Left forelimb (tissue), 1 donor: ENCODE data around the gene LYG1.
"Not testable (repeated sequence)": the region's sequence is repeated elsewhere in the genome, so short reads cannot be mapped to it uniquely, and the experiment has no call there.

Experiments used
- DNase-seq: peaks from one replicate; pipeline ENCODE4 v3.0.0-alpha.2; 2018; ENCODE audit warnings: low spot score

Gene LYG1

GRCh38 chr2:99301097-99301496 lies at the start of gene LYG1:
TSS of gene LYG1 (minus strand) at chr2:99301197. CDS start at chr2:99295670, 5,527 bp downstream.
- DNase-seq = not testable (repeated sequence)

GRCh38 chr2:99350194-99350593 lies 49.2 kb upstream of the LYG1 start:
- DNase-seq = no peak

- no peak for DNase-seq
Measured at GRCh38 chr2:99348173-99348572, 47.2 kb upstream of the LYG1 start.

GRCh38 chr2:99346218-99346617 lies 45.2 kb upstream of the LYG1 start:
- DNase-seq = no peak

GRCh38 chr2:99345446-99345845 lies 44.4 kb upstream of the LYG1 start:
- not testable (repeated sequence) for DNase-seq

- DNase-seq = no peak
Measured at GRCh38 chr2:99342536-99342935, 41.5 kb upstream of the LYG1 start.

GRCh38 chr2:99340669-99341236 lies 39.8 kb upstream of the LYG1 start:
- no peak for DNase-seq

GRCh38 chr2:99338029-99338585 lies 37.1 kb upstream of the LYG1 start:
- no peak for DNase-seq

- peak; percentile 96 for DNase-seq
Measured at GRCh38 chr2:99337113-99338028, 36.4 kb upstream of the LYG1 start, which contains the start of gene EIF5B. TSS of gene EIF5B (plus strand) at chr2:99337389. CDS start at chr2:99337555, 166 bp downstream.

GRCh38 chr2:99336804-99337112 lies 35.8 kb upstream of the LYG1 start:
- no peak for DNase-seq

- DNase-seq = peak; percentile 98
Measured at GRCh38 chr2:99335911-99336803, 35.2 kb upstream of the LYG1 start, which contains the start of gene TXNDC9. TSS of gene TXNDC9 (minus strand) at chr2:99336333. CDS start at chr2:99333210, 3,123 bp downstream.

- DNase-seq = no peak
Measured at GRCh38 chr2:99325384-99325783, 24.4 kb upstream of the LYG1 start.

GRCh38 chr2:99317873-99318200 lies 16.8 kb upstream of the LYG1 start:
- DNase-seq = not testable (repeated sequence)

GRCh38 chr2:99317161-99317872 lies 16.3 kb upstream of the LYG1 start:
- no peak for DNase-seq

GRCh38 chr2:99299580-99299979 lies 1.4 kb downstream of the LYG1 start:
- DNase-seq = no peak

GRCh38 chr2:99297994-99298393 lies 3.0 kb downstream of the LYG1 start:
- no peak for DNase-seq

GRCh38 chr2:99285526-99285925 lies 15.5 kb downstream of the LYG1 start:
- DNase-seq = no peak

- DNase-seq = no peak
Measured at GRCh38 chr2:99279969-99280695, 20.9 kb downstream of the LYG1 start.

GRCh38 chr2:99278793-99279291 lies 22.2 kb downstream of the LYG1 start:
- DNase-seq = no peak

GRCh38 chr2:99278195-99278765 lies 22.7 kb downstream of the LYG1 start:
- not testable (repeated sequence) for DNase-seq
